B cell (primary cell): ENCODE measurements around the gene CR2. TPM values are rescaled to one million over a fixed set of nuclear protein-coding genes. Genes with fewer than 3 reads are reported as not detected.
A peak's percentile ranks its signal among the peaks of the same experiment; 100 is the strongest.

ENCODE experiments used
- ATAC-seq: fragments of 200-7000 bp; cut with Tn5 transposase; one replicate; pipeline ENCODE4 v1.10.0; 2021; ENCODE audit warnings: low read depth, mild to moderate bottlenecking, moderate number of reproducible peaks, moderate library complexity
- CTCF ChIA-PET: fragments of 350-600 bp; sonication (Branson Sonifier 250); formaldehyde crosslinking; loops from one replicate; lab custom pipeline; 2021; ENCODE audit warnings: antibody characterized with exemption, inconsistent platforms; lab: Charles Lee
- POLR2A ChIA-PET: fragments of 350-600 bp; sonication (Branson Sonifier 250); formaldehyde crosslinking; loops from one replicate; lab custom pipeline; 2021; ENCODE audit warnings: antibody characterized with exemption; lab: Charles Lee
- DNase-seq: peaks from one replicate; pipeline ENCODE4 v3.0.0; 2013
- H2AFZ ChIP-seq: 2 replicates; pipeline ENCODE4 v1.6.1; 2012; ENCODE audit warnings: mild to moderate bottlenecking, low read depth, low read length; ENCODE audit not compliant: insufficient read depth, poor library complexity, severe bottlenecking
- H3K27ac ChIP-seq, 2 donors: 1 replicate in 1 of 2; 2 replicates in 1 of 2; pipeline ENCODE4 v1.5.1; 2012 to 2013; ENCODE audit warnings: low read length in 2 of 2, mild to moderate bottlenecking in 2 of 2, moderate library complexity in 1 of 2
- H3K27me3 ChIP-seq, 4 experiments: fragments of 200-600 bp in 1 of 4; sonication (generic) in 1 of 4; replicated peaks in 1 of 4; 1 replicate in 2 of 4; 2 replicates in 2 of 4; pipeline versions ENCODE4 v1.6.1 to v1.7.0; 2013 to 2016; ENCODE audit warnings: low read length in 3 of 4, mild to moderate bottlenecking in 2 of 4, mixed read lengths in 1 of 4, moderate library complexity in 1 of 4; ENCODE audit not compliant: insufficient read depth in 4 of 4, control insufficient read depth in 3 of 4; ENCODE audit errors: control extremely low read depth in 1 of 4
- H3K36me3 ChIP-seq, 2 experiments: replicated peaks in 1 of 2; 1 replicate in 1 of 2; 2 replicates in 1 of 2; pipeline versions ENCODE4 v1.6.1 to v1.7.1; 2013; ENCODE audit warnings: low read length in 1 of 2; ENCODE audit not compliant: insufficient read depth in 2 of 2, control insufficient read depth in 1 of 2; ENCODE audit errors: control extremely low read depth in 1 of 2, extremely low read depth in 1 of 2
- H3K4me1 ChIP-seq, 2 donors: fragments of 200-600 bp in 1 of 2; sonication (generic) in 1 of 2; 1 replicate in 1 of 2; 2 replicates in 1 of 2; pipeline versions ENCODE4 v1.5.1 to v1.6.1; 2013 to 2017; ENCODE audit warnings: low read length in 2 of 2; ENCODE audit not compliant: control insufficient read depth in 2 of 2, insufficient read depth in 2 of 2
- H3K4me2 ChIP-seq: replicated peaks from 2 replicates; pipeline ENCODE3; 2012; ENCODE audit warnings: mild to moderate bottlenecking, low read depth, low read length; ENCODE audit not compliant: poor library complexity, severe bottlenecking
- H3K4me3 ChIP-seq, 5 experiments: fragments of 200-600 bp in 1 of 5; sonication (generic) in 1 of 5; 1 replicate in 3 of 5; 2 replicates in 2 of 5; pipeline versions ENCODE4 v1.5.1 to v1.7.0; 2011 to 2016; ENCODE audit warnings: low read length in 4 of 5, mild to moderate bottlenecking in 4 of 5, low read depth in 2 of 5, control low read depth in 1 of 5, moderate library complexity in 1 of 5; ENCODE audit not compliant: insufficient read depth in 1 of 5; ENCODE audit errors: control extremely low read depth in 1 of 5, extremely low read depth in 1 of 5
- H3K79me2 ChIP-seq: fragments of 200-600 bp; sonication (generic); one replicate; pipeline ENCODE4 v1.6.0; 2016; ENCODE audit warnings: low read length; ENCODE audit not compliant: control insufficient read depth, insufficient read depth
- H3K9ac ChIP-seq: fragments of 200-600 bp; sonication (generic); 2 replicates; pipeline ENCODE4 v1.6.1; 2017; ENCODE audit warnings: mild to moderate bottlenecking, low read length, moderate library complexity
- H3K9me3 ChIP-seq, 3 donors: one replicate each; pipeline versions ENCODE4 v1.6.1 to v1.7.1; 2013; ENCODE audit warnings: low read length in 2 of 3; ENCODE audit not compliant: control insufficient read depth in 2 of 3, insufficient read depth in 1 of 3; ENCODE audit errors: control extremely low read depth in 1 of 3
- H4K20me1 ChIP-seq: 2 replicates; pipeline ENCODE4 v1.6.0; 2012; ENCODE audit warnings: mild to moderate bottlenecking, low read length; ENCODE audit not compliant: insufficient read depth, control insufficient read depth, poor library complexity, severe bottlenecking
- H3K27ac Mint-ChIP-seq: one replicate; pipeline ENCODE4 v1.8.0; 2021; ENCODE audit warnings: mixed read lengths
- H3K27me3 Mint-ChIP-seq: one replicate; pipeline ENCODE4 v1.8.0; 2021; ENCODE audit warnings: mixed read lengths
- H3K4me1 Mint-ChIP-seq: one replicate; pipeline ENCODE4 v1.8.0; 2021; ENCODE audit warnings: mixed read lengths
- H3K4me3 Mint-ChIP-seq: one replicate; pipeline ENCODE4 v1.8.0; 2021; ENCODE audit warnings: mixed read lengths
- H3K9me3 Mint-ChIP-seq: one replicate; pipeline ENCODE4 v1.8.0; 2022; ENCODE audit warnings: mixed read lengths; ENCODE audit not compliant: insufficient read depth
- EZH2 ChIP-seq: IDR thresholded peaks from 2 replicates; pipeline ENCODE4 v1.6.1; 2012; ENCODE audit warnings: borderline replicate concordance, low read depth, mild to moderate bottlenecking, moderate library complexity, low read length; ENCODE audit not compliant: insufficient read depth, poor library complexity, severe bottlenecking
- WGBS: methylation state at CpG from one replicate; pipeline ENCODE4 v1.1.5; 2013; ENCODE audit warnings: missing lambda C conversion rate; ENCODE audit not compliant: insufficient coverage; 5-methylcytosine and 5-hydroxymethylcytosine counted together
- intact Hi-C: fragments of 100-400 bp; cut with micrococcal nuclease; formaldehyde crosslinking; loops from one replicate; pipeline ENCODE4 v1.10.0; 2022
- polyA plus RNA-seq: library from polyadenylated mRNA; depleted of rRNA; stranded (reverse); fragments of >200 nt; gene quantifications from 2 replicates; pipeline ENCODE4 v1.2.3, GENCODE V29; 2012
- total RNA-seq, 2 donors: library from RNA; stranded (reverse); fragments of 120-200 nt in 1 of 2; gene quantifications; 1 replicate in 1 of 2; 2 replicates in 1 of 2; pipeline versions ENCODE4 v1.2.3 to v1.2.4, GENCODE V29; 2013 to 2022
- TF ChIP-seq, protein P1 (sequence below): fragments of 200-600 bp; IDR thresholded peaks from one replicate; pipeline ENCODE4 v1.8.0; 2022; ENCODE audit warnings: antibody characterized with exemption, mild to moderate bottlenecking

The CR2 gene
- total and polyA plus RNA-seq, 2 donors (not counting 1 experiment from before 2014, with no cell fraction given) = 26.0 to 30.5 TPM

GRCh38 chr1:207418351-207418750 is 35.8 kb upstream of the CR2 start:
- H3K36me3 ChIP-seq = no peaks in the 10 kb centered on the region
- WGBS = no CpG with 5 or more reads among the region's 1 CpG
- H3K9me3 ChIP-seq = peaks cover 0 to 13% (median 12%) of the 10 kb centered on the region in 3 donors
- no peak overlapping the region for H3K4me3 ChIP-seq
- no peak overlapping the region for H3K9ac ChIP-seq
- peaks cover 4% of the 10 kb centered on the region for H3K79me2 ChIP-seq
- H3K4me1 Mint-ChIP-seq = peaks cover 63% of the 10 kb centered on the region
- ATAC-seq = no peak
- H4K20me1 ChIP-seq = no peaks in the 10 kb centered on the region
- H3K27me3 ChIP-seq = no peaks in the 10 kb centered on the region
- no peak overlapping the region for H3K27ac ChIP-seq
- POLR2A ChIA-PET = interaction anchor here (1.3 kb wide), 1 partner anchor 36 kb away, joined by 4 read pairs; the partner anchor contains the start of gene CR2
- no peak overlapping the region for H3K4me2 ChIP-seq
- CTCF ChIA-PET = interaction anchor here (1.3 to 3.5 kb wide), 6 partner anchors 10 to 335 kb away, joined by 6 to 20 read pairs (median 8); partner anchors contain the start of genes CR1 and CR2
- H3K27me3 Mint-ChIP-seq = no peaks in the 10 kb centered on the region
- TF ChIP-seq EZH2 = no peak
- TF ChIP-seq, protein P1, sequence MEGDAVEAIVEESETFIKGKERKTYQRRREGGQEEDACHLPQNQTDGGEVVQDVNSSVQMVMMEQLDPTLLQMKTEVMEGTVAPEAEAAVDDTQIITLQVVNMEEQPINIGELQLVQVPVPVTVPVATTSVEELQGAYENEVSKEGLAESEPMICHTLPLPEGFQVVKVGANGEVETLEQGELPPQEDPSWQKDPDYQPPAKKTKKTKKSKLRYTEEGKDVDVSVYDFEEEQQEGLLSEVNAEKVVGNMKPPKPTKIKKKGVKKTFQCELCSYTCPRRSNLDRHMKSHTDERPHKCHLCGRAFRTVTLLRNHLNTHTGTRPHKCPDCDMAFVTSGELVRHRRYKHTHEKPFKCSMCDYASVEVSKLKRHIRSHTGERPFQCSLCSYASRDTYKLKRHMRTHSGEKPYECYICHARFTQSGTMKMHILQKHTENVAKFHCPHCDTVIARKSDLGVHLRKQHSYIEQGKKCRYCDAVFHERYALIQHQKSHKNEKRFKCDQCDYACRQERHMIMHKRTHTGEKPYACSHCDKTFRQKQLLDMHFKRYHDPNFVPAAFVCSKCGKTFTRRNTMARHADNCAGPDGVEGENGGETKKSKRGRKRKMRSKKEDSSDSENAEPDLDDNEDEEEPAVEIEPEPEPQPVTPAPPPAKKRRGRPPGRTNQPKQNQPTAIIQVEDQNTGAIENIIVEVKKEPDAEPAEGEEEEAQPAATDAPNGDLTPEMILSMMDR = no peak
- H3K4me1 ChIP-seq = peaks cover 58 to 74% of the 10 kb centered on the region in 2 donors
- intact Hi-C loops = loop anchor here (1.0 kb wide), 1 partner anchor 12 kb away; no protein-coding TSS in a partner anchor
- no peak for DNase-seq
- no peak overlapping the region for H2AFZ ChIP-seq
- peak overlapping the region; percentile 46 for H3K27ac Mint-ChIP-seq
- H3K9me3 Mint-ChIP-seq = peaks cover 3% of the 10 kb centered on the region
- peak overlapping the region; percentile 26 for H3K4me3 Mint-ChIP-seq

DNA sequence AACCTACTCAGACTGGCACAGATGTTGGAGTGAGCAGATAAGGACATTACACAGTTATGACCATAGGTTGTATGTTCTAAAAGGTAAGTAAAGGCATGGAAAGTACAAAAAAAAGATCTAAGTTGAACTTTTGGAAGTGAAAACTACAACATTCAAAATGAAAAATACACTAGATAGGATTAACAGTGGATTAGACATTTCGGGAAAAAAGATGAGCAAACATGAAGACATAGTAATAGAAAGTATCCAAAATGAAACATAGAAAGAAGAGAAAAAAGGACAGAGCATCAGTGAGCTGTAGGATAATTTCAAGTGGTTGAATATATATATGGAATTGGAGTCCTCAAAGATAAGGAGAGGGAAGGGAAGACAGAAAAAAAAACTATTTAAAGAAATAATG is 34.0 kb upstream of the CR2 start:
- Mint-ChIP-seq H3K27me3 (no peaks in the 10 kb centered on the region), H3K4me1 (peaks cover 63% of the 10 kb centered on the region), H3K9me3 (peaks cover 3% of the 10 kb centered on the region), H3K4me3 (no peak overlapping the region), H3K27ac (no peak overlapping the region)
- H4K20me1 ChIP-seq = no peaks in the 10 kb centered on the region
- H3K79me2 ChIP-seq = peaks cover 8% of the 10 kb centered on the region
- no peaks in the 10 kb centered on the region for H3K27me3 ChIP-seq
- ChIA-PET CTCF (interaction anchor here (1.5 to 2.4 kb wide), 2 partner anchors 8 to 15 kb away, joined by 3 to 8 read pairs; no protein-coding TSS in a partner anchor), POLR2A (interaction anchor here (1.4 kb wide), 1 partner anchor 77 kb away, joined by 4 read pairs; no protein-coding TSS in a partner anchor)
- no peak overlapping the region for H3K27ac ChIP-seq
- DNase-seq (no peak), ATAC-seq (no peak)
- no peak overlapping the region for H3K4me2 ChIP-seq
- H3K4me3 ChIP-seq = no peak overlapping the region
- no CpG with 5 or more reads among the region's 1 CpG for WGBS
- no peak overlapping the region for H3K9ac ChIP-seq
- intact Hi-C loops = no loop called here
- H3K36me3 ChIP-seq = no peaks in the 10 kb centered on the region
- no peak overlapping the region for H2AFZ ChIP-seq
- TF ChIP-seq, protein P1 = no peak
- TF ChIP-seq EZH2 = no peak
- H3K4me1 ChIP-seq = peaks cover 57 to 74% of the 10 kb centered on the region in 2 donors
- peaks cover 0 to 13% (median 12%) of the 10 kb centered on the region in 3 donors for H3K9me3 ChIP-seq
